ENCODE data around the gene RHBDL2.

Gene RHBDL2

DNA sequence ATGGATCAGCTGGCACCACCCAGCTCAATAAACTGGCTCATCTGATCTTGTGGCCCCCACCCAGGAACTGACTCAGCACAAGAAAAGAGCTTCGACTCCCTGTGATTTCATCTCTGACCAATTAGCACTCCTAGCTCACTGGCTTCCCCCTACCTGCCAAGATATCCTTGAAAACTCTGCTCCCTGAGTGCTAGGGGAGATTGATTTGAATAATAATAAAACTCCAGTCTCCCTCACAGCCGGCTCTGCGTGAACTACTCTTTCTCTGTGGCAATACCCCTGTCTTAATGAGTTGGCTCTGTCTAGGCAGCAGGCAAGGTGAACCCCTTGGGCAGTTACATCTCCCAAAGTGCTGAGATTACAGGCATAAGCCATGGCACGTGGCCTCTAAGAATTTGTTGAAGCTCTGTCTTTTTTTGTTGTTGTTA lies 11.8 kb upstream of the RHBDL2 start:
- H3K36me3 Mint-ChIP-seq (ENCODE audit: low read depth), result no peaks in the 10 kb centered on the region
- H3K9me3 Mint-ChIP-seq, result no peaks in the 10 kb centered on the region
- peaks cover 4% of the 10 kb centered on the region for H3K27me3 Mint-ChIP-seq (ENCODE audit: low read depth)
- H3K4me3 Mint-ChIP-seq, result no peak overlapping the region
- TF ChIP-seq, protein P1, sequence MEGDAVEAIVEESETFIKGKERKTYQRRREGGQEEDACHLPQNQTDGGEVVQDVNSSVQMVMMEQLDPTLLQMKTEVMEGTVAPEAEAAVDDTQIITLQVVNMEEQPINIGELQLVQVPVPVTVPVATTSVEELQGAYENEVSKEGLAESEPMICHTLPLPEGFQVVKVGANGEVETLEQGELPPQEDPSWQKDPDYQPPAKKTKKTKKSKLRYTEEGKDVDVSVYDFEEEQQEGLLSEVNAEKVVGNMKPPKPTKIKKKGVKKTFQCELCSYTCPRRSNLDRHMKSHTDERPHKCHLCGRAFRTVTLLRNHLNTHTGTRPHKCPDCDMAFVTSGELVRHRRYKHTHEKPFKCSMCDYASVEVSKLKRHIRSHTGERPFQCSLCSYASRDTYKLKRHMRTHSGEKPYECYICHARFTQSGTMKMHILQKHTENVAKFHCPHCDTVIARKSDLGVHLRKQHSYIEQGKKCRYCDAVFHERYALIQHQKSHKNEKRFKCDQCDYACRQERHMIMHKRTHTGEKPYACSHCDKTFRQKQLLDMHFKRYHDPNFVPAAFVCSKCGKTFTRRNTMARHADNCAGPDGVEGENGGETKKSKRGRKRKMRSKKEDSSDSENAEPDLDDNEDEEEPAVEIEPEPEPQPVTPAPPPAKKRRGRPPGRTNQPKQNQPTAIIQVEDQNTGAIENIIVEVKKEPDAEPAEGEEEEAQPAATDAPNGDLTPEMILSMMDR (IDR thresholded peaks at IDR 0.05; ENCODE audit: unreplicated experiment in 3 of 3), result no peak
- no peak overlapping the region for H3K27ac Mint-ChIP-seq
- H3K4me1 Mint-ChIP-seq, result no peaks in the 10 kb centered on the region

DNA sequence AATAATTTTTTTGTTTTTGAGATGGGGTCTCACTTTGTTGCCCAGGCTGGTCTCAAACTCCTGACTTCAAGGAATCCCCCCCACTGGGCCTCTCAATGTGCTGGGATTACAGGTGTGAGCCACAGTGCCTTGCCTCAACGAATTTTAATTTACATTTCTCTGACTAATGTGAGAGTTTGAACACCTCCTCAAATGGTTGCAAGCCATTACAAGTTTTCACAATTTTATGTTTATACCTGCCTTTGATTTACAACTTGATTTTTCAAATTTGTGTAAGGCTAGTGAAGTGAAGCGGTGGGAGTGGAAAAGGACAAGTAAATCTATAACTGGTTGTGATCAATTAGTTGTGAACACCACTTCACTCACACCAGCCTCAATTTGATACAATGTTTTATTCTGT lies 8.9 kb upstream of the RHBDL2 start:
- H3K4me3 Mint-ChIP-seq, result no peak overlapping the region
- TF ChIP-seq, protein P1 (IDR thresholded peaks at IDR 0.05; ENCODE audit: unreplicated experiment in 3 of 3), result no peak
- no peaks in the 10 kb centered on the region for H3K4me1 Mint-ChIP-seq
- H3K27ac Mint-ChIP-seq, result no peak overlapping the region
- peaks cover 4% of the 10 kb centered on the region for H3K27me3 Mint-ChIP-seq (ENCODE audit: low read depth)
- peaks cover 2% of the 10 kb centered on the region for H3K9me3 Mint-ChIP-seq
- no peaks in the 10 kb centered on the region for H3K36me3 Mint-ChIP-seq (ENCODE audit: low read depth)

DNA sequence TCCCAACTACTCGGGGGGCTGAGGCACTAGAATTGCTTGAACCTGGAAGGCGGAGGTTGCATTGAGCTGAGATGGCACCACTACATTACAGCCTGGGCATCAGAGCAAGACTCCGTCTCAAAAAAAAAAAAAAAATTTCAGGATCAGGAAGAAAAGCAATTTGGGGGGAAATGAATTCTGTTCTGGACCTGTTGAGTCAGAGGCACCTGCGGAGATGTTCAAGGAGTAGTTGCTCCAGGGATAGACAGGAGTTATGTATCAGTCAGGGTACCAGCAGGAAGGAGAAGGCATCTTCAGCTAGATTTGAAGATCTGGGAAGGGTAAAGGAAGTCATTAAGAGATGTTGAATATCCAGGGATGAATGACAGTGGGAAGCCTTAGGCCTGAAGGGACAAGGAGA lies 2.9 kb upstream of the RHBDL2 start:
- Mint-ChIP-seq H3K4me3 (no peak overlapping the region), H3K27me3 (ENCODE audit: low read depth) (no peaks in the 10 kb centered on the region), H3K4me1 (peaks cover 5% of the 10 kb centered on the region), H3K27ac (no peak overlapping the region), H3K9me3 (peaks cover 2% of the 10 kb centered on the region), H3K36me3 (ENCODE audit: low read depth) (no peaks in the 10 kb centered on the region)
- TF ChIP-seq, protein P1 (IDR thresholded peaks at IDR 0.05; ENCODE audit: unreplicated experiment in 3 of 3), result no peak

DNA sequence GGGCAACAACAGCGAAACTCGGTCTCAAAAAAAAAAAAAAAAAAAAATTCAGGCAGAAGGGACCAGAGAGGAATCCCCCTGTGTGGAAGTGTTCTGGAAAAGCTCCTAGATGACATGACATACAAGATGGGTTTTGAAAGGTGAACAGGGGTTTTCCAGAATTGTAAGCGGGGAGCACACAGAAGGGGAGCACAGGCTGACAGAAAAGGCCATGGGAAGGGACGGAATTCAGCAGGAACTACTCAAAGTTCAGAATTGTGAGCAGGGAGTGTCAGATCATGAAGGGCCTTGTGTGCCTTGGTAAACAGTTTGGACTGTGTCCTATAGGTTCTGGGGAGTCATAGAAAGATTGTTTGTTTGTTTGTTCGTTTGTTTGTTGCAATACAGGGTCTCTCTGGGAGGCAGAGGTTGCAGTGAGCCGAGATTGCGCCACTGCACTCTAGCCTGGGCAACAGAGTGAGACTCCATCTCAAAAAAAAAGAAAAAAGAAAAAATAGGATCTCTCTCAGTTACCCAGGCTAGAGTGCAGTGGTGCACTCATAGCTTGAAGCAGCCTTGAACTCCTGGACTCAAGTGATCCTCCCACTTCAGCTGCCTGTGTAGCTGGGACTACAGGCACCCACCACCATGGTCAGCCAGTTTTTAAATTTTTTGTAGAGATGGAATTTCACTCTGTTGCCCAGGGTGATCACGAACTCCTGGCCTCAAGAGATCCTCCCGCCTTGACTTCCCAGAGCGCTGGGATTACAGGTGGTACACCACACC lies 1.2 kb upstream of the RHBDL2 start:
- TF ChIP-seq, protein P1 (IDR thresholded peaks at IDR 0.05; ENCODE audit: unreplicated experiment in 3 of 3), result no peak
- H3K4me1 Mint-ChIP-seq, result peaks cover 5% of the 10 kb centered on the region
- H3K9me3 Mint-ChIP-seq, result peaks cover 2% of the 10 kb centered on the region
- H3K36me3 Mint-ChIP-seq (ENCODE audit: low read depth), result no peaks in the 10 kb centered on the region
- H3K27ac Mint-ChIP-seq, result no peak overlapping the region
- H3K4me3 Mint-ChIP-seq, result no peak overlapping the region
- H3K27me3 Mint-ChIP-seq (ENCODE audit: low read depth), result no peaks in the 10 kb centered on the region

DNA sequence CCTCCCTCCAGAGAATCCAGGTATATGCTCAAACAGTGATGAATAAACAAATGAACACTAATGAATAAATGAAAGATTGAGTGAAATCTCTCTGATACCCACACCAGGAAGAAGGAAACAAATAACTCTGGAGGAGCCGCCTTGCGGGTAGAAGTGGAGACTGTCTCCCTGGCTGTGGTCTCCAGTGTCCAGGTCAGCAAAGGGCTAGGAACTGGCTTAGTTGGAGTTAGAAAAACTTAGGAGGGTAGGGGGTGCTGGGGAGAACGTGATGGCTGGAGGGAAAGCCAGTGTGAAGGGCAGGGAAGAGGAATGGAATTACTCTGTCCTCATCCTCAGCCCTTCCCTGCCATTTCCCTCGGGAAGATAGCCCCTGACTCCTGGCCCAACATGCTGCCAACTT lies 537 bp downstream of the RHBDL2 start:
- Mint-ChIP-seq H3K4me3 (no peak overlapping the region), H3K4me1 (peaks cover 5% of the 10 kb centered on the region), H3K27ac (no peak overlapping the region), H3K36me3 (ENCODE audit: low read depth) (no peaks in the 10 kb centered on the region), H3K27me3 (ENCODE audit: low read depth) (no peaks in the 10 kb centered on the region), H3K9me3 (no peaks in the 10 kb centered on the region)
- TF ChIP-seq, protein P1 (IDR thresholded peaks at IDR 0.05; ENCODE audit: unreplicated experiment in 3 of 3), result no peak
